Measurements from ENCODE around the gene TXK. TPM values are rescaled to one million over a fixed set of nuclear protein-coding genes. Genes with fewer than 3 reads are reported as not detected.

Gene TXK
- total RNA-seq, 2 experiments from 2014 or later = 67.0 to 69.9 TPM

DNA sequence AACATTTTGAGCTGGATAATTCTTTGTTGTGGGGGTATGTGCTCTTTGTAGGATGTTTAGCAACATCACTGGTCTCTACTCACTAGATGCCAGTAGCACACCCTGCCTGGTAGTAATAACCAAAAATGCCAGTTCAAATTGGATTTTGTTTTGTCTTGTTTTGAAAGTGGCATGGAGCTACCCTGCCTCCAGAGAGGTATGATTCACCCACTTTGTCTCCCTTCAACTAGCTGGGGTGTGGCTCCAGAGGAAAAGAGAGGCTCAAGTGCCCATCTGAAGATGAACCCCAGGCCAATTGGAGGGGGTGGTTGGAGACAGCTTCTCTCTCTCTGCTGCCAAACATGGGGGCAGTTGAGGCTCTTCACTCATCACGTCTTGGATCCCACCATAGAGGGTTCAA is 83.0 kb downstream of the TXK start:
- intact Hi-C loops (cut with DNase I, micrococcal nuclease) = no loop called here
- CTCF ChIA-PET = interaction anchor here (2.1 kb wide), 1 partner anchor 17 kb away, joined by 9 read pairs; no protein-coding TSS in a partner anchor

DNA sequence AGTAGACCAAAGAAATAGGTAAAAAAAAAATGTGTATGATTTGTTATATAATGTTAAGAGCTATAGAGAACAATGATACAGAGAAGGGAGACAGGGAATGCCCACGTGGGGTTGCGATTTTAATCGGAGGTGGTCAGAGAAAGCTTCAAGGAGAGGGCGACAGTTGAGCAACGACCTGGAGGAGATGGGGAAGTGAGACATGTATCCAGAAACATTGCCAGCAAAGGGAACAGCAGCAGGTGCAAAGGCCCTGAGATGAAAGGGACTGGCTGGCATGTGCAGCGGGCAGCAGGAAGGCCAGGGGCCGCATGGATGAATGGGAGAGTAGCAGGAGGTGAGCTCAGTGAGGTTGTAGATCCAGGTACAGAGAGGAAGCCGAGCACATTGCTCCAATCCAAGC is 84.6 kb downstream of the TXK start:
- no peak overlapping the region for H3K4me3 Mint-ChIP-seq
- CTCF ChIA-PET = interaction anchor here (2.1 kb wide), 1 partner anchor 15 kb away, joined by 9 read pairs; no protein-coding TSS in a partner anchor

More for the DNA sequence above, 83.0 kb downstream of the TXK start:
- ATAC-seq (ENCODE audit: poor library complexity) (no peak), DNase-seq (no peak)
- H3K4me3 Mint-ChIP-seq = no peak overlapping the region
- no peak overlapping the region for H3K4me3 ChIP-seq (ENCODE audit: low read length)
- H3K27ac ChIP-seq (ENCODE audit: low read depth in 1 of 2, low read length in 2 of 2) = no peak overlapping the region
- no peaks in the 10 kb centered on the region for H3K27me3 Mint-ChIP-seq
- no peaks in the 10 kb centered on the region for H3K9me3 ChIP-seq (ENCODE audit: control insufficient read depth in 1 of 2, insufficient read depth in 1 of 2, low read length in 2 of 2)
- no peak for TF ChIP-seq CTCF (IDR thresholded peaks at IDR 0.05)
- no peaks in the 10 kb centered on the region for H3K27me3 ChIP-seq (ENCODE audit: control insufficient read depth in 1 of 2, insufficient read depth in 2 of 2, low read length in 2 of 2)
- no peak overlapping the region for H3K27ac Mint-ChIP-seq
- no peaks in the 10 kb centered on the region for H3K36me3 Mint-ChIP-seq (ENCODE audit: low read depth)
- peaks cover 23% of the 10 kb centered on the region for H3K4me1 Mint-ChIP-seq (ENCODE audit: low read depth)
- H3K36me3 ChIP-seq (ENCODE audit: insufficient read depth, low read length) = no peaks in the 10 kb centered on the region
- no peaks in the 10 kb centered on the region for H3K9me3 Mint-ChIP-seq
- peaks cover 21% of the 10 kb centered on the region for H3K4me1 ChIP-seq (ENCODE audit: insufficient read depth, low read length)
- POLR2A ChIA-PET = no interaction called here

DNA sequence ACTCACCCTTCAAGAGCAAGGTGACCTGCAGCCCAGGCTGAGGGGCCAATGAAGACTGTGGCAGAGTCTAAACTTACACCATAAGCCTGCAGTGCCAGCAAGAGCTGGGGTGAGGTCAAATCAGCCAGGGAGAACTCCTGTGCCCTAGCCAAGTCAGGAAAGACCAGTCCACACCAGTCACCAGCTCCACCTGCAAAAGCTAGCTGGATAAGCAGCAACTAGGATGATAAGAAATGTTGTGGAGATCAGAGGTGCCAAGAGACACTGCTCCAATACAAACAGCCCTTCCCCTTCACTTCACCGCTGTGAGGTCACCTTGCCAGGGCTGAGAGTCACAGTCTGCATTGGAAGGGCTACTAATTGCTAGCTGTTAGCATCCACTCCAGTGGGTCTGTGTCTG is 86.2 kb downstream of the TXK start:
- no peak overlapping the region for H3K27ac ChIP-seq (ENCODE audit: low read depth in 1 of 2, low read length in 2 of 2)
- H3K4me1 ChIP-seq (ENCODE audit: insufficient read depth, low read length) = peaks cover 41% of the 10 kb centered on the region
- Mint-ChIP-seq H3K9me3 (no peaks in the 10 kb centered on the region), H3K4me1 (ENCODE audit: low read depth) (peaks cover 47% of the 10 kb centered on the region), H3K27ac (no peak overlapping the region), H3K4me3 (no peak overlapping the region), H3K27me3 (no peaks in the 10 kb centered on the region), H3K36me3 (ENCODE audit: low read depth) (no peaks in the 10 kb centered on the region)
- ChIA-PET CTCF (interaction anchor here (1.0 to 2.3 kb wide), 2 partner anchors 14 to 17 kb away, joined by 3 to 8 read pairs; no protein-coding TSS in a partner anchor), POLR2A (interaction anchor here (0.8 to 1.4 kb wide), 4 partner anchors 12 to 90 kb away, joined by 3 read pairs; no protein-coding TSS in a partner anchor)
- intact Hi-C loops (cut with DNase I, micrococcal nuclease) = loop anchor here in 1 of 2 experiments (2.0 kb wide), 1 partner anchor 17 kb away; no protein-coding TSS in a partner anchor
- H3K36me3 ChIP-seq (ENCODE audit: insufficient read depth, low read length) = no peaks in the 10 kb centered on the region
- no peak for TF ChIP-seq CTCF (IDR thresholded peaks at IDR 0.05)
- H3K27me3 ChIP-seq (ENCODE audit: control insufficient read depth in 1 of 2, insufficient read depth in 2 of 2, low read length in 2 of 2) = no peaks in the 10 kb centered on the region
- H3K9me3 ChIP-seq (ENCODE audit: control insufficient read depth in 1 of 2, insufficient read depth in 1 of 2, low read length in 2 of 2) = no peaks in the 10 kb centered on the region
- DNase-seq (no peak), ATAC-seq (ENCODE audit: poor library complexity) (no peak)
- H3K4me3 ChIP-seq (ENCODE audit: low read length) = no peak overlapping the region

More for the DNA sequence above, 84.6 kb downstream of the TXK start:
- intact Hi-C loops (cut with DNase I, micrococcal nuclease) = loop anchor here in 1 of 2 experiments (2.0 kb wide), 1 partner anchor 15 kb away; no protein-coding TSS in a partner anchor
- H3K4me1 ChIP-seq (ENCODE audit: insufficient read depth, low read length) = peaks cover 33% of the 10 kb centered on the region
- POLR2A ChIA-PET = interaction anchor here (0.5 kb wide), 1 partner anchor 495 kb away, joined by 3 read pairs; no protein-coding TSS in a partner anchor
- no peaks in the 10 kb centered on the region for H3K27me3 ChIP-seq (ENCODE audit: control insufficient read depth in 1 of 2, insufficient read depth in 2 of 2, low read length in 2 of 2)
- H3K9me3 ChIP-seq (ENCODE audit: control insufficient read depth in 1 of 2, insufficient read depth in 1 of 2, low read length in 2 of 2) = no peaks in the 10 kb centered on the region
- H3K36me3 ChIP-seq (ENCODE audit: insufficient read depth, low read length) = no peaks in the 10 kb centered on the region
- DNase-seq (no peak), ATAC-seq (ENCODE audit: poor library complexity) (no peak)
- H3K36me3 Mint-ChIP-seq (ENCODE audit: low read depth) = no peaks in the 10 kb centered on the region
- no peak overlapping the region for H3K27ac ChIP-seq (ENCODE audit: low read depth in 1 of 2, low read length in 2 of 2)
- no peaks in the 10 kb centered on the region for H3K27me3 Mint-ChIP-seq
- H3K9me3 Mint-ChIP-seq = no peaks in the 10 kb centered on the region
- H3K27ac Mint-ChIP-seq = no peak overlapping the region
- TF ChIP-seq CTCF (IDR thresholded peaks at IDR 0.05) = no peak
- H3K4me1 Mint-ChIP-seq (ENCODE audit: low read depth) = peaks cover 31% of the 10 kb centered on the region
- H3K4me3 ChIP-seq (ENCODE audit: low read length) = no peak overlapping the region
